ENCODE measurements around the gene ASB13.

Gene ASB13

GRCh38 chr10:5616046-5616445 lies 50.3 kb downstream of the ASB13 start:
- no peak overlapping the region for H3K4me3 ChIP-seq (ENCODE audit: low read depth, low read length)
- TF ChIP-seq CTCF (IDR thresholded peaks at IDR 0.05; ENCODE audit: insufficient read depth, low read depth, low read length, missing control alignments), result no peak
- DNase-seq (ENCODE audit: low read depth), result no peak

- no peak for DNase-seq (ENCODE audit: low read depth)
Measured at GRCh38 chr10:5615316-5615715, 51.1 kb downstream of the ASB13 start.

GRCh38 chr10:5614155-5614721 lies 52.2 kb downstream of the ASB13 start:
- no peak overlapping the region for H3K4me3 ChIP-seq (ENCODE audit: low read depth, low read length)
- no peak for TF ChIP-seq CTCF (IDR thresholded peaks at IDR 0.05; ENCODE audit: insufficient read depth, low read depth, low read length, missing control alignments)
- no peak for DNase-seq (ENCODE audit: low read depth)

More at GRCh38 chr10:5615316-5615715, 51.1 kb downstream of the ASB13 start:
- no peak for TF ChIP-seq CTCF (IDR thresholded peaks at IDR 0.05; ENCODE audit: insufficient read depth, low read depth, low read length, missing control alignments)
- no peak overlapping the region for H3K4me3 ChIP-seq (ENCODE audit: low read depth, low read length)

GRCh38 chr10:5613481-5614154 lies 52.8 kb downstream of the ASB13 start:
- DNase-seq (ENCODE audit: low read depth), result no peak
- no peak overlapping the region for H3K4me3 ChIP-seq (ENCODE audit: low read depth, low read length)
- TF ChIP-seq CTCF (IDR thresholded peaks at IDR 0.05; ENCODE audit: insufficient read depth, low read depth, low read length, missing control alignments), result no peak

- no peak for TF ChIP-seq CTCF (IDR thresholded peaks at IDR 0.05; ENCODE audit: insufficient read depth, low read depth, low read length, missing control alignments)
- DNase-seq (ENCODE audit: low read depth), result no peak
- no peak overlapping the region for H3K4me3 ChIP-seq (ENCODE audit: low read depth, low read length)
Measured at GRCh38 chr10:5611899-5612680, 54.3 kb downstream of the ASB13 start.

GRCh38 chr10:5609952-5610616 lies 56.3 kb downstream of the ASB13 start:
- TF ChIP-seq CTCF (IDR thresholded peaks at IDR 0.05; ENCODE audit: insufficient read depth, low read depth, low read length, missing control alignments), result no peak
- no peak overlapping the region for H3K4me3 ChIP-seq (ENCODE audit: low read depth, low read length)
- no peak for DNase-seq (ENCODE audit: low read depth)

Measured in GM12865 (cell line).